Brain pericyte (primary cell): ENCODE results near the gene NDUFA12.
"Not testable (repeated sequence)": the region's sequence is repeated elsewhere in the genome, so short reads cannot be mapped to it uniquely, and the experiment has no call there.

Source experiments
- DNase-seq: peaks from one replicate; pipeline ENCODE4 v3.0.0-alpha.2; 2012; ENCODE audit warnings: low read depth, low spot score

NDUFA12 gene

DNA sequence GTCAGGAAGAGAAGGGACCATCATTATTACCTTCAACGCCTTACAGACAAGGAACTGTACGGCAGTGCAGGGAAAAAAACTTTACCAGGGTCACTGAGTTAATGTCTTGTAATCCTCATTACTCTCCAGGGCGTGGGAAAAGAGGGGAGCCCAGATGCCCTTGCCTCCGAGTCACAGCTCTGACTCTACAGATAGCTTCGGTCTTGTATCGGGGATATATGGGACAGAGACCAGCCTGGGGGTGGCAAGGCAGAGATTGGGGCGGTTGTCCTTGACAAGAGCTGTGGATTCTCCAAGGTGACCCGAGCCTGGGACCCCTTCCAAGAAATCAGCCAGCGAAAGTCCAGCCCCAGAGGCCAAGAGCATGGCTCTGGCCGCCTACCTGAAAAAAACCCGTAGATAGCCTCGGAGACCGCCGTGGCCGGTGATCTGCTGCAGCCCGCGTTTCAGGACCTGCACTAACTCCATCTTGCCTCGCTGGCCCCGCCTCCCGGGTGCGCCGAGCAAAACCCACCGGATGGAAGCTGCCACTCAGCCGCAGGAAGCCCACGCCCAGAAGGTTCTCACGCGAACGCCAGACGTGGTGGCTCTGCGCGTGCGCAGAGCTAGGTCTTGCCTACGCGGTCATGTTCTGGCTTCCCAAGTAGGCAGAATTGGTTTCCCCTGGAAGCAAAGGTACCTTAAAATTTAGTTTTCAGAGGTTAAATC is at the start of gene NDUFA12:
Gene NDUFA12, minus strand, starts transcription at position 485 of the 708 bp plus-strand sequence. Its CDS starts 17 bp downstream, at position 468.
- DNase-seq = peak; percentile 94

DNA sequence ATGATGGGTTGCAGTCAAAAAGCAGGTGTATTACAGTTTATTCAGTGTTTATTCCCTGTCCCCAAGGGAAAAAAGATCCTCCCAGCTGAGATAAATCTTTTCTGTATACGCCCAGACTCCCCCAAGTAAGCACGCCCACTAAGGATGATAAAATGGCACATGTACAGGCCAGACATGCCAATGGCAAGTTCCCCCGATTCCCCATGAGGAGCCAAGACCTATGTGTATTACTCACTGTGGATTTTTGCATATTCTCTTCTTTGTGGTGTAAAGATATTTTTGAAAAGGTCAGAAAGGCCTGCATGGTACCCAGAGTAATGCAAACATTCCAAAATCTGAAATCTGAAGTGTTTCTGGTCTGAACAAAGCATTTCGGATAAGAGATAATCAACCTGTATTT is 47.7 kb upstream of the NDUFA12 start:
- no peak for DNase-seq

DNA sequence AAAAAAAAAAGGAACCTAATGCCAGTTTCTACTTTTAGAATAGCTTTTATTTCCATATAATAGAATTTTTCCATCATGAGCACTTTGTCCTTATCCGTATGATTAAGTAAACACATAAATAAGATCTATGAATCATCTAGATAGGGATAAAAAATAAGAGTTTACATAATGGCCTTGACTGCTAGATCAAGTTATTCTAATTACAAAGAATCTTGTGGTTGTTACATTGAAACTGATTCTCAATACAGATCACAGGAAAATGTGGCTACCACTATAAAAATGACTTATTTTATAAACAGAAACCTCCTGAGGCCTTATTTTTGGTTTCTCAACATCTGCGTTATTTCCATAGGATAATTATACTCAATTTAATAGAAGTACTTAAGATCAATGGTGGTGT is 34.4 kb upstream of the NDUFA12 start:
- no peak for DNase-seq

DNA sequence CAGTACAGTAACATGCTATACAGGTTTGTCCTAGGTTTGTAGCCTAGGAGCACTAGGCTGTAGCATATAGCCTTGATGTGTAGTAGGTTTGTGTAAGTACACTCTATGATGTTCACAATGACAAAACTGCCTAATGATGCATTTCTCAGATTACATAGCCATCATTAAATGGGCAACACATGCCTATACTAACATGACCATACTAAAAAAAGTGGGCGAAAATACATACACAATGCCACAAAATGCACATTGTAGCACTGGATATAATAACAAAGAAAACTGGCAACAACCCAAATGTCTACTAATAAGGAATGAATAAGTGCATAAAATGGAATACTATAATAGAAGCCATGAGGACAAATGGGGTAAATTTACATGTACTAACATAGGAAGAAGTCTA is 31.3 kb upstream of the NDUFA12 start:
- DNase-seq = no peak

DNA sequence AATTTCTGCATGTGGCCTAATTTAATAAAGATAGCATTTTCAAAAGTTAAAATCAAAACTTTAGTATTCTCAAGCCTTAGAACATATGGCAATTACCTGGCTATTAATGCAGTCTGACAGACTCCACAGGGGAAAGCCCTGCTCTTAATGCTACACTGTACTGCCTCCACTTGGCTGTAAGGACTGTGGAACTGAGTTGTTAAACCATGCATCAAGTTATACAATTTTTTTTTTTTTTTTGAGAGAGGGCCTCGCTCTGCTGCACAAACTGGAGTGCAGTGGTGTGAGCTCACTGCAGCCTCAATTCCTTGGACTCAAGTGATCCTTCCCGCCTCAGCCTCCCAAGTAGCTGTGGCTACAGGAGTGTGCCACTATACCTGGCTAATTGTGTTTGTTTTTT is 19.0 kb upstream of the NDUFA12 start:
- DNase-seq = no peak

DNA sequence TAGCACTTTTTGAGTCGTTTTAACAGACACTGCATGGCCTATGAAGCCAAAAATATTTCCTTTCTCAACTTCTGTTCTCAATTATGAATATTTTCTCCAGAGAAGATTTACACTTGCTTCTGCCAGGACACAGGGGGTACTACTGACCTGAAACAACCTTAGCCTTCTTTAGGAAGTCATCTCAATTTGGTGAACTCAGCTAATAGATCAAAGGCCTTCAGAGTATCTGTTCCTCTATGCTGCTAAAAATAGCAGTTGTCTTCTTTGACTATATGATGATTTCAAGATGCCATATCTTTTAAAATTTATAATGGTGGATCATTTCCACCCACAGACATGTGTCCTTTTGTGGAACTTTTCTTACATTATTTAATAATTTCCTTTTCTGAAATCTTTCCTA is 14.0 kb upstream of the NDUFA12 start:
- DNase-seq = no peak

DNA sequence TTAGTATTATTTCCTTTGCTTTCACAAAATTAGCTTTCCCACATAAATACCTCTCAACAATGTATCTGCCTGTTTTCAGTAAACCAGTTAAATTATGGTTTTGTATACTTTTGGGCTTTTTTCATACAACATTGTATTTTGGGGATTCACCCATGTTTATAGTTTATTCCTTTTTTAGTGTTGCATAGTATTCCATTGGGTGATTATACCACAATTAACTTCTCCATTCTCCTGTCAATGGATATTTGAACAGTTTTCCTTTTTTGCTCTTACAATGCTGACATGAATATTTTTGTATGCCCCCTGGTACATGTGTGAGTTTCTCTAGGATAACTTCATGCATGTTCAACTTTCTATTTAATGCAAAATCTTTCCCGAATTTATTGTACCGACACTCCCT is 12.6 kb upstream of the NDUFA12 start:
- no peak for DNase-seq

DNA sequence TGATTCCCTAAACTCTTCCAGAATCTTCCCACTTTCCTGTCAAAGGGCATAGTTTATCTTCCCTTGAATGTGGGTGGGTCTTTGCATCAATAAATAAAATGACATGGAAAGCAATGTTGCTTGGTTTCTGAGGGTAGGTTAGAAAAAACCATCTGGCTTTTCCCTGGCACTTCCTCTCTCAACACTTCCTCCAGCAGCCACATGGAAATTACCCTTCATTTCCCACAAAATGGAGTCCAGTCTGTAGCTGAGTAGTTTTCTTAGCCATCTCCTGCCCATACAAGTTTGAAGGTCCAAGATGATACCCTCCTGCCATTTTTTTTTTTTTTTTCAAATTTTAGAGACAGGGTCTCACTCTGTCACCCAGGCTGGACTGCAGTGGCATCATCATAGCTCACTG is 11.1 kb upstream of the NDUFA12 start:
- no peak for DNase-seq

DNA sequence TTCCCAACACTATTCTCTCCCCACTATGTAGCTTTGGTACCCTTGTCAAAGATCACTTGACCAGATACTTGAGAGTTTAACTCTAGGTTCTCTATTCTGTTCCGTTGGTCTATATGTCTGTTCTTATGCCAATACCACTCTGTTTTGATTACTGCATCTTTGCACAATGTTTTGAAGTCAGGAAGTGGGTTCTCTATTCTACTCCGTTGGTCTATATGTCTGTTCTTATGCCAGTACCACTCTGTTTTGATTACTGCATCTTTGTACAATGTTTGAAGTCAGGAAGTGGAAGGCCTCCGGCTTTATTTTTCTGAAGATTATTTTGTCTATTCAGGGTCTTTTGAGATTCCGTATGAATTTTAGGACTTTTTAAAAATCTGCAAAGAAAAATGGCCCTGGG is 2.7 kb upstream of the NDUFA12 start:
- no peak for DNase-seq

DNA sequence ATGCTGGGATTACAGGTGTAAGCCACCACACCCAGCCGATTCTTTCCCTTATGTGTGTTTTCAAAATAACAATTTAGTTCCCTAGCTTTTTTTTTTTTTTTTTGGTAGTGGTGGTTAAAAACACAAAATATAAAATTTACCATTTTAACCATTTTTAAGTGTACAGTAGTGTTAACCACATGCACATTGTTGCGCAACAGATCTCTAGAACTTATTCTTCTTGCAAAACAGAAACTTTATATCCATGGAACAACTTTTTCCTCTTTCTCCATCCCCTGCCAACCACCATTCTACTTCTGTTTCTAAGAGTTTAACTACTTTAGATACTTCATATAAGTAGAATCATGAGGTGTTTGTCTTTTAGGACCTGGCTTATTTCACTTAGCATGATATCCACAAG is 1.1 kb upstream of the NDUFA12 start:
- no peak for DNase-seq

DNA sequence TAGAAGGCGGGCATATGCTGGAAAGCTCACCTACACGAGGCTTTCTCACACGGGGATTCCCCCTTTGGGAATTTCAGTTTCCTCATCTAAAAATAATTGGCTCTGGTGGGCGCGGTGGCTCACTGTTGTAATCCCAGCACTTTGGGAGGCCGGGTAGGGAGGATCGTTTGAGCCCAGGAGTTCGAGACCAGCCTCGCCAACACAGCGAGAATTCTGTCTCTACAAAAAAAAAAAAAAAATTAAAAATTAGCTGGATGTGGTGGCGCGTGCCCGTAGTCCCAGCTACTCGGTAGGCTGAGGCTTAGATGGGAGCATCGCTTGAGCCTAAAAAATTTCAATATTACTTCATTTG is 400 bp upstream of the NDUFA12 start:
- DNase-seq = no peak

DNA sequence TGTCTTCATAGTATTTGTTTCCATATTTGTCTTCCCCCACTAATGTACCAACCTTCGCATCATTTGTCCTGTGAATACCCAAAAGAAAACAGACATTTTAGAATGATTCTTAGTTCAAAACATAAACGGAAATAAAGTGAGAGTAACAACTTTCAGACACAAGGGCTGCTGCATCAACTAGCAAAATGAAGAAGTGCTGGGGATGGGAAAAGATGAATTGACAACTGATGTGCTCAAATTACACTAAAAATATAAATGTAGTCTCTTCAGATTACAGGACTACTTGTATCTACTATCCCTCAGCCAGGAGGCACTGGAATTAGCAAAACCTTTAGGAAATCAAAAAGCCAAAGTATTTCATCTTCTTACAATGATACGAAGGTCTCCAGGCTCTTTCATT is 743 bp downstream of the NDUFA12 start:
- no peak for DNase-seq

DNA sequence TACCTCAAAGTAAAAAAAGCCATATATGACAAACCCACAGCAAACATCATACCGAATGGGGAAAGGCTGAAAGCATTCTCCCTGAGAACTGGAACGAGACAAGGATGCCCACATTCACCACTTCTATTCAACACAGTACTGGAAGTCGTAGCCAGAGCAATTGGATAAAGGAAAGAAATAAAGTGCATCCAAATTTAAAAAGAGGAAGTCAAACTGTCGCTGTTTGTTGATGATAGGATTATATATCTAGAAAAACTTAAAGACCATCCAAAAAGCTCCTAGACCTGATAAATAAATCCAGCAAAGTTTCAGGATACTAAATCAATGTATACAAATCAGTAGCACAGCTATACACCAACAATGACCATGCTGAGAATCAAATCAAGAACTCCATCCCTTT is 5.2 kb downstream of the NDUFA12 start:
- DNase-seq = no peak

DNA sequence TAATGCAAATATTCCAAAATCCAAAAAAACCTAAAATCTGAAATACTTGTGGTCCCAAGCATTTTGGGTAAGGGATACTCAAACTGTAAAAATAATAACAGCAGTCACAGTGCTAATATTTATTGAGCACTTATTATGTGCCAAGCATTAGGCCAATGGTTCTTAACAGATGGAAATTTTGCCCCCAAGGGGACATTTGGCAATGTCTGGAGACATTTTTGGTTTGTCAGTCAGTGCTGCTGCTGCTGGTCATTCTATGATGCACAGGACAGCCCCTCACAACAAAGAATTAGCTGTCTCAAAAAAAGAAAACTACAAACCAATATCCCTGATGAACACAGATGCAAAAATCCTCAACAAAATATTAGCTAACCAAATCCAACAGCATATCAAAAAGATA is 5.8 kb downstream of the NDUFA12 start:
- no peak for DNase-seq

DNA sequence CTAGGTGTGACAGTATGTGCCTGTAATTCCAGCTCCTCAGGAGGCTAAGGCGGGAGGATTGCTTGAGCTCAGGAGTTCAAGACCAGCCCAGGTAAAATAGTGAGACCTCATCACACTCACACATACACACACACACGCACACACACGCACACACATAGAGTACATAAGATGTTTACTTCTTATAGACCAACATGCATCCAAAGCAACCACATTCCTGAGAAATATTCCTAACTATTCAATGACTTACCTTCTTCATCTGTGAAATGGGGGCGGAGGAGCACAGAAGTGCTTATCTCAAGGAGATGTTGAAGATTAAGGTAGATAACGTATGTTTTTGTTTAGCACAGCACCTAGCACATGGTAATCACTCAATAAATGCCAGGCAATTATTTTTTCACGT is 6.4 kb downstream of the NDUFA12 start:
- DNase-seq = no peak

DNA sequence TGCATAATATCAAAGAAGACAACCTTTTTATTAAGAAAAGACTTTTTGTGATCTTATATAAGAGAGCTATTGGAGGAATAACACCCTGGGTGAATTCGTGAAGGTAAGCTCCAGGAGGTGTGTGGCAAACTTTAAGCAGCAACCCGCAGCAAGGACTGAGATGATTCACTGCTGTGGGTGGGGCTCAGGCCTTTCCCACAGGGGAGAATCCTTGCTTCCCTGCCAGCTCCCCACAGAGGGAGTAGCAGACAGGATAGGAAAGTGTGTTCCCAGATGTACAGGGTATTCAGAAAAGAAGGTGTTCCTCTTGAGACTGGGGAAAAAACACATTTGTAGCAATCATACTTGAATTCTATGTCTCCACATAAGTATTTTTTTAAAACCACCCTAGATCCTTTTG is 9.2 kb downstream of the NDUFA12 start:
- no peak for DNase-seq

DNA sequence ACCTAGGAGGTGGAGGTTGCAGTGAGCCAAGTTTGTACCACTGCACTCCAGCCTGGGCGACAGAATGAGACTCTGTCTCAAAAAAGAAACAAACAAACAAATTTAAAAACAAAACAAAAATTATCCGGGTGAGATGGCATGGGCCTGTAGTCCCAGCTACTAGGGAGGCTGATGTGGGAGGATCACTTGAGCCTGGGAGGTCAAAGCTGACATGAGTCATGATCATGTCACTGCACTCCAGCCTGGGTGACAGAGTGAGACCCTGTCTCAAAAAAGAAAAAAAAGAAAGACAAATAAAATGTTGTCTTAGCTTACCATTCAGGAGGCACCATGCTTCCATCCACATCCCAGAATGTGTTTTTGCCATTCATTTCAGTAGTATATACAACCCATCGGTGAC is 9.6 kb downstream of the NDUFA12 start:
- DNase-seq = not testable (repeated sequence)

DNA sequence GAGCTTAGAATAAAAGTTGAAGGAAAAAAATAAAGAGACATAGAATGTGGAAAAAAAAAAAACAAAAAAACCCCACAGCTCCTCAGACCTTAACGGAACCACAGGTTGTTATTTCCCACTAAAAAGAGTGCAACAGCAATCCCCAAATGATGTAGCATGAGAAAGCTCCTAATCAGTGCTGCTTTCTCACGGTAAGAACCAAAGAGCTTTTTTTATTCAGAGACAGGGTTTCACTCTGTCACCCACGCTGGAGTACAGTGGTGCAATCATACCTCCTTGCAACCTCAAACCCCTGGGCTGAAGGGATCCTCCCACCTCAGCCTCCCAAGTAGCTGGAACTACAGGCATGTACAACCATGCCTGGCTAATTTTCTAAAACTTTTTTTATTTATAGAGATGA is 13.3 kb downstream of the NDUFA12 start:
- DNase-seq = no peak

DNA sequence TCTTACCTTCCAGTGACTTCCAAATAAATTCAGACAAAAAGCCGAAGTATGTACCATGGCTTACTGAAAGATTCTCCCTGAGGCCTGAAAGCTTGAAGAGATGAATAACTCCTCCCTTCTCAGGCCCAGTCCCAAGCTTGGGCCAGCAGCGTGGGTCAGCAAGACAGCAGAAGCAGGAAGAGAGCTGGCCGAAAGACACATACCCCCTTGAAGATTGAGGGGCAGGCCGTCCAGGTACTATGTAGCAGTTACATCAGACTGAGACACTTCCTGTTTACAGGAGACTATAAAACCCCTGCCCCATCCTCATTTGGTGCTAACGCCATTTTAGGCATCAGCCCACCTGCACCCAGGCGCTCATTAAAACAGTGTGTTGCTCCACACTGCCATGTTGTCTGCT is 15.0 kb downstream of the NDUFA12 start:
- no peak for DNase-seq

DNA sequence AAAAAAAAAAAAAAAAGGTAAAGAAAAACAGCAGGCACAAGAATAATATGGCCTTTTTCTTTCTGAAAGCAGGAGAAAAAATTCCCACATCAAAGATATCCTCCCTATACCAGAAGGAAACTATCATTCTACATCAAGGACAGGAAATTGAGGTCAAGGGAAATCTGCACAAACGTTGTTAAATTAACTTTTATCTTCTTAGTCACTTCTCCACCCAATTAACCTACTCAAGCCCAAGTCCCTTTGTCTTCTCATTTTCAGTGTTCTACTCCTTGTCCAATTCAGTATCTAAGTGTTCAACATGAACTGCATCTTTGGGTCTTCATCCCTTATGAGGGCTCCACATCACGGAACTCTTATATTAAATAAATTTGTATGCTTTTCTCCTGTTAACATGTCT is 15.7 kb downstream of the NDUFA12 start:
- DNase-seq = no peak

DNA sequence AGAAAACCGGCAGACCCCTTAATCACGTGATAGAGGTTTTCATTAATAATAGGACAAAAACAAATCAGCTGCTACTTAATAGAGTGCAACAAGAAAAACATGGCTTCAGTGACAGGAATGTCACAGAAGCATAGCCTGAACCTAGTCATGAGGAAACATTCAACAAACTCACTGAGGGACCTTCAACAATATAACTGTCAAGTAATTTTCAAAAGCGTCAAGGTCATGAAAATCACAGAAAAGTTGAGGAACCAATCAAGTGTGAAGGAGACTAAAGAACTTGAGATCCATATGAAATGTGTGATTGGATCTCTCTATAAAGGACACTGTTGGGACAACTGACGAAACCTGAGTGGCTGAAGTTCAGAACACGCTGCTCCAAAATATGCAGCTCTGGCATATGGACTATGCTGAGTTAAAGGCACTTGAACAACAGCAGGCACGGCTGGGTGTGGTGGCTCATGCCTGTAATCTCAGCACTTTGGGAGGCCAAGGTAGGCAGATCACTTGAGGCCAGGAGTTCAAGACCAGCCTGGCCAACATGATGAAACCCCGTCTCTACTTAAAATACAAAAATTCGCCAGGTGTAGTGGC is 16.3 kb downstream of the NDUFA12 start:
- DNase-seq = no peak

DNA sequence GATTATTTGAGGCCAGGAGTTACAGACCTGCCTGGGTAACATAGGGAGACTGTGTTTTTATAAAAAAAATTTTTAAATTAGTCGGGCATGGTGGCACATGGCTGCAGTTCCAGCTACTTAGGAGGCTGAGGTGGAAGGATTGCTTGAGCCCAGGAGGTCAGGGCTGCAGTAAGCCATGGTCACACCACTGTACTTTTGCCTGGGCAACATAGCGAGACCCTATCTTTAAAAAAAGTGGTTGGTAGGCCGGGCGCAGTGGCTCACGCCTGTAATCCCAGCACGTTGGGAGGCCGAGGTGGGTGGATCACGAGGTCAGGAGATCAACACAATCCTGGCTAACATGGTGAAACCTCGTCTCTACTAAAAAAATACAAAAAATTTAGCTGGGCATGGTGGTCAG is 18.4 kb downstream of the NDUFA12 start:
- not testable (repeated sequence) for DNase-seq

DNA sequence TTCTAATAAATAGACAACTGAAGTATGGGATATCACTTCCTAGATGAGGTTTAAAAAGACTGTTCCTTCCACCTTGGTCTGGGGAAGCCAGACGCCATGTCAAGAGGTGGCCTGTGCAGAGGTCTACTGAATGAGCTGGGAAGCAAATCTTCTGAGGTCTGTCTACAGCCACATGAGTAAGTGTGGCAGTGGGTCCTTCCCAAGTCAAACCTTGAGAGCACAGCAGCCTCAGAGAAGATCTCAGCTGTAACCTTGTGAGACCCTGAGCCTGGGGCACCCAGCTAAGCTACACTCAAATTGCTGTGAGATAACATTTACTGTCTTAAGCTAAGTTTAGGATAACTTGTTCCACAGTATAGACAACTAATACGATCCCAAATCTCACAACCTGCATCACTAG is 20.2 kb downstream of the NDUFA12 start:
- no peak for DNase-seq

DNA sequence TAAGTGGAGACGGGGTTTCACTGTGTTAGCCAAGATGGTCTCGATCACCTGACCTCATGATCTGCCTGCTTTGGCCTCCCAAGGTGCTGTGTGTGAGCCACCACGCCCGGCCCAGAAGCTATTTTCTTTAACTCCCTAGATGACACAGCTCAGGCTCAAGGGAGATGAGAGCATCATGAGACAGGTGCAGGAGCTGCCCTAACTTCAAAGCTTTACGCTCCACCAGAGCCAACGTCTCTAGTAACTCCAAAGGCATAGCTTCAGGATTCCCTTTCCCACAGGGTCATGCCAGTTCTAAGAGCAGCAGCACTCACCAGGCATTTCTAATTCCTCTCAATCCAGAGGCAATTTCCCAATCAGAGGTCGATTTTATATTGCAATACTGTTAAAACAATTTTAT is 21.0 kb downstream of the NDUFA12 start:
- no peak for DNase-seq
